ENCODE results near the gene PDGFC. TPM values are rescaled to one million over a fixed set of nuclear protein-coding genes. Genes with fewer than 3 reads are reported as not detected.
A peak's percentile ranks its signal among the peaks of the same experiment; 100 is the strongest.

The PDGFC gene
- total and polyA plus RNA-seq, 2 of the 13 experiments (the other 11 are each of a cell fraction or from before 2014, with no cell fraction given) = 4.6 to 9.1 TPM

DNA sequence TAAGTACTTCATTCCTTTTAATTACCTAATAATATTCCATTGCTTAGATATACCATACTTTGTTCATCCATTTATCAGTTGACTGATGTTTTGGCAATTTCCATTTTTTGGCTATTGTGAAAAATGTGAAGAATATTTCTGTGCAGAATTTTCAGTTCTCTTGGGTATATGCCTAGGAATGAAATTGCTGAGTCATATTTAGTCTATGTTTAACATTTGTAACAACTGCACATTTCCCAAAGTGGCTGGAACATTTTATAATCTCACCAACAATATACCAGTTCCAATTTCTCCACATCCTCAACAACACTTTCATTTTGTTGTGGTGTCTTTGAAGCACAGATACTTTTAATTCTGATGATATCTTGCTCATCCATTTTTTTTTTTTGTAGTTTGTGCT lies 215.5 kb downstream of the PDGFC start:
- H3K36me3 ChIP-seq (replicated peaks in 1 of 2; ENCODE audit: control insufficient read depth in 1 of 2, insufficient read depth in 2 of 2, low read length in 2 of 2) = no peaks in the 10 kb centered on the region
- FAIRE-seq (no peak), ATAC-seq (no peak), DNase-seq (ENCODE audit: low spot score) (no peak)
- POLR2A ChIA-PET = no interaction called here
- in situ Hi-C loops (cut with HindIII; ENCODE audit: extremely low pct_ligation_motif_present, low pct_unique_long_range_greater_than_20kb) = no loop called here
- H4K20me1 ChIP-seq (ENCODE audit: insufficient read depth, low read length) = no peaks in the 10 kb centered on the region
- intact Hi-C loops (cut with micrococcal nuclease; ENCODE audit: unreplicated experiment) = no loop called here
- no peak overlapping the region for H3K9ac ChIP-seq (ENCODE audit: insufficient read depth, low read depth, low read length)
- H3K9me3 ChIP-seq (ENCODE audit: low read length) = no peaks in the 10 kb centered on the region
- H3K4me3 ChIP-seq (replicated peaks in 1 of 3; ENCODE audit: insufficient read depth in 1 of 3, low read depth in 2 of 3, low read length in 3 of 3) = no peak overlapping the region
- CTCF ChIA-PET (ENCODE audit: low intra/inter-chr PET ratio, low total read pairs) = no interaction called here
- no peaks in the 10 kb centered on the region for H3K27me3 ChIP-seq (ENCODE audit: control insufficient read depth in 1 of 2, insufficient read depth in 2 of 2, low read length in 2 of 2)
- H3K27ac ChIP-seq (ENCODE audit: extremely low read length, insufficient read depth, low read length) = no peak overlapping the region
- no peak overlapping the region for H2AFZ ChIP-seq (ENCODE audit: low read length)
- H3K4me1 ChIP-seq (ENCODE audit: insufficient read depth, low read length) = no peaks in the 10 kb centered on the region
- BruUV-seq (replicated peaks) = no TSS peak
- no peak overlapping the region for H3K4me2 ChIP-seq (ENCODE audit: low read depth, low read length)
- no peaks in the 10 kb centered on the region for H3K79me2 ChIP-seq (ENCODE audit: insufficient read depth, low read length)
- TF ChIP-seq NR2F6 (IDR thresholded peaks at IDR 0.05) (no peak), NR2F6 (CRISPR knock-in tag; IDR thresholded peaks at IDR 0.05) (no peak), MAFF (IDR thresholded peaks at IDR 0.05; ENCODE audit: low read depth, low read length) (peak; percentile 80), ZNF33B (CRISPR knock-in tag; IDR thresholded peaks at IDR 0.05) (no peak), ATF4 (CRISPR knock-in tag; IDR thresholded peaks at IDR 0.05) (no peak), NFE2L2 (IDR thresholded peaks at IDR 0.05; ENCODE audit: low read length) (peak; percentile 87), MAFK (conservative IDR thresholded peaks at IDR 0.05 in 1 of 2, IDR thresholded peaks at IDR 0.05 in 1 of 2; ENCODE audit: low read length in 2 of 2) (peak; percentile 74 to 85), ZNF33A (CRISPR knock-in tag; IDR thresholded peaks at IDR 0.05; ENCODE audit: borderline replicate concordance) (no peak), ZNF253 (CRISPR knock-in tag; IDR thresholded peaks at IDR 0.05; ENCODE audit: borderline replicate concordance) (no peak), ZBTB8A (CRISPR knock-in tag; IDR thresholded peaks at IDR 0.05; ENCODE audit: borderline replicate concordance, low read depth) (no peak), TBP (CRISPR knock-in tag; IDR thresholded peaks at IDR 0.05) (no peak)
- TF ChIP-seq, protein P1, sequence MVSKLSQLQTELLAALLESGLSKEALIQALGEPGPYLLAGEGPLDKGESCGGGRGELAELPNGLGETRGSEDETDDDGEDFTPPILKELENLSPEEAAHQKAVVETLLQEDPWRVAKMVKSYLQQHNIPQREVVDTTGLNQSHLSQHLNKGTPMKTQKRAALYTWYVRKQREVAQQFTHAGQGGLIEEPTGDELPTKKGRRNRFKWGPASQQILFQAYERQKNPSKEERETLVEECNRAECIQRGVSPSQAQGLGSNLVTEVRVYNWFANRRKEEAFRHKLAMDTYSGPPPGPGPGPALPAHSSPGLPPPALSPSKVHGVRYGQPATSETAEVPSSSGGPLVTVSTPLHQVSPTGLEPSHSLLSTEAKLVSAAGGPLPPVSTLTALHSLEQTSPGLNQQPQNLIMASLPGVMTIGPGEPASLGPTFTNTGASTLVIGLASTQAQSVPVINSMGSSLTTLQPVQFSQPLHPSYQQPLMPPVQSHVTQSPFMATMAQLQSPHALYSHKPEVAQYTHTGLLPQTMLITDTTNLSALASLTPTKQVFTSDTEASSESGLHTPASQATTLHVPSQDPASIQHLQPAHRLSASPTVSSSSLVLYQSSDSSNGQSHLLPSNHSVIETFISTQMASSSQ (IDR thresholded peaks at IDR 0.05; ENCODE audit: low read depth) = no peak
- TF ChIP-seq, protein P1 (CRISPR knock-in tag; IDR thresholded peaks at IDR 0.05; ENCODE audit: borderline replicate concordance) = no peak
- TF ChIP-seq, protein P2, sequence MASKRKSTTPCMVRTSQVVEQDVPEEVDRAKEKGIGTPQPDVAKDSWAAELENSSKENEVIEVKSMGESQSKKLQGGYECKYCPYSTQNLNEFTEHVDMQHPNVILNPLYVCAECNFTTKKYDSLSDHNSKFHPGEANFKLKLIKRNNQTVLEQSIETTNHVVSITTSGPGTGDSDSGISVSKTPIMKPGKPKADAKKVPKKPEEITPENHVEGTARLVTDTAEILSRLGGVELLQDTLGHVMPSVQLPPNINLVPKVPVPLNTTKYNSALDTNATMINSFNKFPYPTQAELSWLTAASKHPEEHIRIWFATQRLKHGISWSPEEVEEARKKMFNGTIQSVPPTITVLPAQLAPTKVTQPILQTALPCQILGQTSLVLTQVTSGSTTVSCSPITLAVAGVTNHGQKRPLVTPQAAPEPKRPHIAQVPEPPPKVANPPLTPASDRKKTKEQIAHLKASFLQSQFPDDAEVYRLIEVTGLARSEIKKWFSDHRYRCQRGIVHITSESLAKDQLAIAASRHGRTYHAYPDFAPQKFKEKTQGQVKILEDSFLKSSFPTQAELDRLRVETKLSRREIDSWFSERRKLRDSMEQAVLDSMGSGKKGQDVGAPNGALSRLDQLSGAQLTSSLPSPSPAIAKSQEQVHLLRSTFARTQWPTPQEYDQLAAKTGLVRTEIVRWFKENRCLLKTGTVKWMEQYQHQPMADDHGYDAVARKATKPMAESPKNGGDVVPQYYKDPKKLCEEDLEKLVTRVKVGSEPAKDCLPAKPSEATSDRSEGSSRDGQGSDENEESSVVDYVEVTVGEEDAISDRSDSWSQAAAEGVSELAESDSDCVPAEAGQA (IDR thresholded peaks at IDR 0.05; ENCODE audit: low read depth) = no peak
- TF ChIP-seq, protein P2 (CRISPR knock-in tag; IDR thresholded peaks at IDR 0.05; ENCODE audit: borderline replicate concordance) = no peak

Measured in HepG2 (cell line).